Naive thymus-derived CD4-positive, alpha-beta T cell (primary cell): Measurements from ENCODE around the gene BHLHE41. TPM values are rescaled to one million over a fixed set of nuclear protein-coding genes. Genes with fewer than 3 reads are reported as not detected.

Source experiments
- ATAC-seq: fragments of 150-1000 bp; cut with Tn5 transposase; 2 replicates; pipeline ENCODE4 v1.10.0; 2021; ENCODE audit warnings: mild to moderate bottlenecking, moderate library complexity
- CTCF ChIA-PET: fragments of 350-600 bp; sonication (Branson Sonifier 250); formaldehyde crosslinking; loops from one replicate; lab custom pipeline; 2021; ENCODE audit warnings: antibody characterized with exemption; lab: Charles Lee
- POLR2A ChIA-PET: fragments of 350-600 bp; sonication (Branson Sonifier 250); formaldehyde crosslinking; loops from one replicate; lab custom pipeline; 2021; ENCODE audit warnings: antibody characterized with exemption, inconsistent platforms; lab: Charles Lee
- DNase-seq, 9 donors: peaks; one replicate each; pipeline versions ENCODE4 v3.0.0 to v3.0.0-alpha.2; 2020 to 2022; ENCODE audit warnings: mixed read lengths in 1 of 9
- H3K27ac ChIP-seq: one replicate; pipeline ENCODE4 v1.7.0; 2013; ENCODE audit warnings: mild to moderate bottlenecking, low read depth, low read length, moderate library complexity
- H3K27me3 ChIP-seq, 2 donors: one replicate each; pipeline ENCODE4 v1.7.0; 2013; ENCODE audit warnings: low read length in 2 of 2, mild to moderate bottlenecking in 2 of 2, moderate library complexity in 2 of 2; ENCODE audit not compliant: control insufficient read depth in 2 of 2, insufficient read depth in 2 of 2
- H3K36me3 ChIP-seq, 3 experiments: 1 replicate in 2 of 3; 2 replicates in 1 of 3; pipeline ENCODE4 v1.7.0; 2013; ENCODE audit warnings: low read length in 3 of 3, mild to moderate bottlenecking in 3 of 3, moderate library complexity in 1 of 3; ENCODE audit not compliant: insufficient read depth in 3 of 3, control insufficient read depth in 2 of 3
- H3K4me1 ChIP-seq, 2 donors: one replicate each; pipeline ENCODE4 v1.7.0; 2013; ENCODE audit warnings: low read length in 2 of 2, mild to moderate bottlenecking in 2 of 2, moderate library complexity in 1 of 2; ENCODE audit not compliant: control insufficient read depth in 2 of 2, insufficient read depth in 2 of 2
- H3K4me3 ChIP-seq: 2 replicates; pipeline ENCODE4 v1.7.0; 2013; ENCODE audit warnings: mild to moderate bottlenecking, low read length
- H3K9me3 ChIP-seq, 3 experiments: 1 replicate in 2 of 3; 2 replicates in 1 of 3; pipeline ENCODE4 v1.7.0; 2013; ENCODE audit warnings: low read length in 3 of 3; ENCODE audit not compliant: control insufficient read depth in 2 of 3
- H3K27ac Mint-ChIP-seq, 9 donors: one replicate each; pipeline ENCODE4 v1.8.0; 2020 to 2022; ENCODE audit warnings: mixed read lengths in 9 of 9, mild to moderate bottlenecking in 8 of 9, moderate library complexity in 5 of 9, inconsistent platforms in 2 of 9
- H3K27me3 Mint-ChIP-seq, 5 donors: one replicate each; pipeline ENCODE4 v1.8.0; 2021 to 2022; ENCODE audit warnings: mixed read lengths in 5 of 5, mild to moderate bottlenecking in 1 of 5
- H3K36me3 Mint-ChIP-seq, 5 donors: one replicate each; pipeline ENCODE4 v1.8.0; 2020 to 2022; ENCODE audit warnings: mixed read lengths in 5 of 5, mild to moderate bottlenecking in 3 of 5, inconsistent platforms in 1 of 5
- H3K4me1 Mint-ChIP-seq, 7 donors: one replicate each; pipeline ENCODE4 v1.8.0; 2020 to 2022; ENCODE audit warnings: mixed read lengths in 7 of 7, mild to moderate bottlenecking in 3 of 7, inconsistent platforms in 1 of 7
- H3K4me3 Mint-ChIP-seq, 10 donors: one replicate each; pipeline ENCODE4 v1.8.0; 2020 to 2022; ENCODE audit warnings: mild to moderate bottlenecking in 10 of 10, mixed read lengths in 10 of 10, moderate library complexity in 6 of 10, inconsistent platforms in 2 of 10
- H3K9me3 Mint-ChIP-seq, 11 donors: one replicate each; pipeline ENCODE4 v1.8.0; 2020 to 2022; ENCODE audit warnings: mixed read lengths in 11 of 11, mild to moderate bottlenecking in 4 of 11, inconsistent platforms in 1 of 11, moderate library complexity in 1 of 11
- intact Hi-C, 2 donors: fragments of 100-400 bp; cut with micrococcal nuclease; formaldehyde crosslinking; loops; one replicate each; pipeline ENCODE4 v1.15.1; 2023
- polyA plus RNA-seq, 2 donors: library from polyadenylated mRNA; unstranded; fragments of 300-500 nt; fragmentation: Illumina TruSeq; gene quantifications; one replicate each; pipeline ENCODE4 v1.2.3, GENCODE V29; 2021
- total RNA-seq, 6 experiments: library from RNA in 5 of 6; stranded (reverse) in 5 of 6; gene quantifications; 1 replicate in 5 of 6; 2 replicates in 1 of 6; pipeline ENCODE4 v1.2.3 and lab custom pipeline; 2021 to 2026

Gene BHLHE41
- total and polyA plus RNA-seq, 7 experiments from 2014 or later, result 0.42 to 1.2 (median 0.84) TPM; not detected in 4

DNA sequence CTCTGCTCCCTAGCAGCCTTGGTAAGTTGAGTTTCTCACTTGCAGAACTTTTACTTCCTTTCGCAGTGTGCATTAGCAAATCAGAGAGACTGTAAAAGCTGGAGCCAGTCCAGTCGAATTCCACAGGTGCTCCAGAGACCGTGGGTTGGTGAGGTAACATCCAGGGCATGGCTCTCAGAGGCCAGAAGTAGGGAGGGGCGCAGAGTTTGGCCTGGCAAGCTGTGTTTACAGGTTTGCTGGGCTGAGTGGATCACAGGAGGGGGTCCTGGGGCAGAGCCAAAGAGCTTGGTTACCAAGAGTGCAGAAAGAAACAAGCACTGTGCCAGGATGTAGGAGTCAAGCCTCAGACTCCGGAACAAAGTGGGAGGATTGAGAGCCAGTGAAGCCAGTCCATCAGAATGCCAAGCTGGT is 10.2 kb upstream of the BHLHE41 start:
- Histone ChIP-seq H3K9me3 (no peaks in the 10 kb centered on the region), H3K36me3 (no peaks in the 10 kb centered on the region), H3K27ac (no peak overlapping the region), H3K4me1 (no peaks in the 10 kb centered on the region), H3K4me3 (no peak overlapping the region), H3K27me3 (peaks cover 0 to 5% of the 10 kb centered on the region in 2 donors)
- ATAC-seq (no peak), DNase-seq (no peak)
- no peaks in the 10 kb centered on the region for H3K9me3 Mint-ChIP-seq
- no peak overlapping the region for H3K27ac Mint-ChIP-seq
- H3K4me3 Mint-ChIP-seq, result no peak overlapping the region
- peaks cover 30 to 54% (median 33%) of the 10 kb centered on the region in 5 donors for H3K27me3 Mint-ChIP-seq
- H3K4me1 Mint-ChIP-seq, result no peaks in the 10 kb centered on the region
- no peaks in the 10 kb centered on the region for H3K36me3 Mint-ChIP-seq
- intact Hi-C loops, result no loop called here
- POLR2A ChIA-PET, result no interaction called here
- CTCF ChIA-PET, result no interaction called here

- ATAC-seq (no peak), DNase-seq (no peak)
- H3K27ac ChIP-seq, result no peak overlapping the region
- no peaks in the 10 kb centered on the region for H3K36me3 Mint-ChIP-seq
- intact Hi-C loops, result no loop called here
- H3K27ac Mint-ChIP-seq, result no peak overlapping the region
- ChIA-PET CTCF (no interaction called here), POLR2A (no interaction called here)
- H3K36me3 ChIP-seq, result no peaks in the 10 kb centered on the region
- H3K9me3 Mint-ChIP-seq, result no peaks in the 10 kb centered on the region
- H3K4me1 Mint-ChIP-seq, result no peaks in the 10 kb centered on the region
- H3K4me3 Mint-ChIP-seq, result no peak overlapping the region
- H3K9me3 ChIP-seq, result no peaks in the 10 kb centered on the region
- peaks cover 0 to 5% of the 10 kb centered on the region in 2 donors for H3K27me3 ChIP-seq
- H3K27me3 Mint-ChIP-seq, result peaks cover 35 to 59% (median 38%) of the 10 kb centered on the region in 5 donors
- no peak overlapping the region for H3K4me3 ChIP-seq
- no peaks in the 10 kb centered on the region for H3K4me1 ChIP-seq
Observed at GRCh38 chr12:26134540-26134939, 9.7 kb upstream of the BHLHE41 start.

DNA sequence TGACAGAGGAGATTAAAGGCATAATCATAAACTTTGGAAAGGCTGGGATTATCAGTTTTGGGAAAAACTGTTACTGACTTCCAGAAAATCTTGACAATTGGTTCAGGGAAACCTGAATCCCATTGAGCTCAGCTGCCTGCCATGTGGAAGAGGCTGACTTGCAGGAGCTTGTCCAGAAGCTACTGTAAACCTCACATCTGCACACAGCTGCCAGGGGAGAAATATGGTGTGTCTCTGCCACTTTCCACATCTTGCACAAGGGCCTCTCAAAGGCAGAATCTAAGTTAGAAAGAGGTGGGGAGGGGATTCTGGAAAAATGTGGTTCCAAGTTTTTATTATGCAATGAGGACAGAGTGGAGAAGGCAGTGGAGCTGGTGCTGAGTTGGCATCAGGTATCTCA is 8.7 kb upstream of the BHLHE41 start:
- intact Hi-C loops, result no loop called here
- H3K9me3 ChIP-seq, result no peaks in the 10 kb centered on the region
- ChIA-PET POLR2A (interaction anchor here (0.9 kb wide), 1 partner anchor 15 kb away, joined by 3 read pairs; no protein-coding TSS in a partner anchor), CTCF (no interaction called here)
- Mint-ChIP-seq H3K4me1 (no peaks in the 10 kb centered on the region), H3K9me3 (peaks cover 0 to 2% (median 0%) of the 10 kb centered on the region in 11 donors), H3K36me3 (no peaks in the 10 kb centered on the region), H3K27me3 (peaks cover 39 to 67% (median 47%) of the 10 kb centered on the region in 5 donors), H3K27ac (no peak overlapping the region), H3K4me3 (no peak overlapping the region)
- H3K36me3 ChIP-seq, result no peaks in the 10 kb centered on the region
- no peaks in the 10 kb centered on the region for H3K4me1 ChIP-seq
- no peak for DNase-seq
- H3K27ac ChIP-seq, result no peak overlapping the region
- peaks cover 0 to 5% of the 10 kb centered on the region in 2 donors for H3K27me3 ChIP-seq
- ATAC-seq, result no peak
- H3K4me3 ChIP-seq, result no peak overlapping the region

DNA sequence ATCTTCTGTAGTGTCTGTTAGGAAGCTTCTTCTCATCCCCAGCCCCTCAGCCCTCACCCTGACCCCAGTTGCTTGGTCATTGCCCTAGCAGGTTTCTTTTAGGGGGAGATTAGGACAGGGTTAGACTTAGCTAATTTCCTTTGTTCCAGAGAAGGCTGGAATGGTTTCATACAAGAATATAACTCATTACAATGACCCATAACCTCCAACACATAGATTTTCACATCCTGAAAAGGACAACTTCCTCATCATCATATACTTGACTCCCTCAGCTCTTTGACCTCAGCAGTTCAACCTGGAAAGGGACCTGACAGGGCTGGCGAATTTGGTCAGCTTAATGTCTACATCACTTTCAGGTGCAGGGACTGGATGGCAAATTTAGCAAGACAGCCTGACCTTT is 8.0 kb upstream of the BHLHE41 start:
- intact Hi-C loops, result no loop called here

GRCh38 chr12:26131936-26132335 is 7.1 kb upstream of the BHLHE41 start:
- CTCF ChIA-PET, result interaction anchor here (0.9 kb wide), 1 partner anchor 8 kb away, joined by 3 read pairs; no protein-coding TSS in a partner anchor
- Histone ChIP-seq H3K27me3 (peaks cover under 1 to 6% of the 10 kb centered on the region in 2 donors), H3K36me3 (no peaks in the 10 kb centered on the region), H3K9me3 (no peaks in the 10 kb centered on the region), H3K4me1 (no peaks in the 10 kb centered on the region), H3K27ac (no peak overlapping the region), H3K4me3 (no peak overlapping the region)
- no peak for DNase-seq
- no peak for ATAC-seq
- H3K4me3 Mint-ChIP-seq, result no peak overlapping the region
- intact Hi-C loops, result no loop called here
- POLR2A ChIA-PET, result no interaction called here
- H3K36me3 Mint-ChIP-seq, result no peaks in the 10 kb centered on the region
- peaks cover 55 to 81% (median 63%) of the 10 kb centered on the region in 5 donors for H3K27me3 Mint-ChIP-seq
- H3K27ac Mint-ChIP-seq, result no peak overlapping the region
- peaks cover 0 to 8% (median 6%) of the 10 kb centered on the region in 7 donors for H3K4me1 Mint-ChIP-seq
- H3K9me3 Mint-ChIP-seq, result peaks cover 0 to 2% (median 0%) of the 10 kb centered on the region in 11 donors

More for the DNA sequence above, 8.0 kb upstream of the BHLHE41 start:
- ChIA-PET CTCF (no interaction called here), POLR2A (interaction anchor here (0.6 kb wide), 1 partner anchor 1587 kb away, joined by 7 read pairs; no protein-coding TSS in a partner anchor)
- no peak overlapping the region for H3K27ac Mint-ChIP-seq
- Histone ChIP-seq H3K9me3 (no peaks in the 10 kb centered on the region), H3K4me1 (no peaks in the 10 kb centered on the region), H3K27me3 (peaks cover 0 to 3% of the 10 kb centered on the region in 2 donors), H3K27ac (no peak overlapping the region), H3K36me3 (no peaks in the 10 kb centered on the region), H3K4me3 (no peak overlapping the region)
- peaks cover 45 to 72% (median 54%) of the 10 kb centered on the region in 5 donors for H3K27me3 Mint-ChIP-seq
- DNase-seq, result no peak
- no peaks in the 10 kb centered on the region for H3K4me1 Mint-ChIP-seq
- H3K9me3 Mint-ChIP-seq, result peaks cover 0 to 2% (median 0%) of the 10 kb centered on the region in 11 donors
- no peaks in the 10 kb centered on the region for H3K36me3 Mint-ChIP-seq
- no peak overlapping the region for H3K4me3 Mint-ChIP-seq
- ATAC-seq, result no peak

DNA sequence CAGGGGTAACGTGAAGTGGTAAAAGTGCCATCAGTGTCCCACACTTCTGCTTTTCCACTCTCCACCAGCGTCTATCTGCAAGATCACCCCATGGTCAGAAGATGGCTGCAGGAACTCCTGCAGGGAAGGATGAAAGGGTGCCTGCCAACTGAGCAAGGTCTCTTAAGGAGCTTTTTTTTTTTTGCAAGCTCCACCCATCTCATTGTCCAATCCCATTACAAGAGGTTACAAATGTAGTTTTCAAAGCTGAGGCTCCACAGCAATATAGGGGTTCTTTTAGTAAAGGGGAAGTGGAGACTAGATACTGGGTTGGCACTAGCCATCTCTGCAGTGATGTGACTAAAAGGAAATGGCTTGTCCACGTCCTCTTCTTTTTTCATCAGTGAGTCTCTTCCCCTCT is 5.9 kb upstream of the BHLHE41 start:
- ChIA-PET CTCF (interaction anchor here (0.6 kb wide), 2 partner anchors 472 to 753 kb away, joined by 3 to 5 read pairs; no protein-coding TSS in a partner anchor), POLR2A (no interaction called here)
- H3K27ac Mint-ChIP-seq, result no peak overlapping the region
- intact Hi-C loops, result no loop called here
- no peaks in the 10 kb centered on the region for H3K9me3 ChIP-seq
- peaks cover 0 to 13% (median 9%) of the 10 kb centered on the region in 7 donors for H3K4me1 Mint-ChIP-seq
- H3K4me1 ChIP-seq, result no peaks in the 10 kb centered on the region
- no peaks in the 10 kb centered on the region for H3K36me3 ChIP-seq
- DNase-seq, result no peak
- H3K9me3 Mint-ChIP-seq, result peaks cover 0 to 2% (median 0%) of the 10 kb centered on the region in 11 donors
- no peak overlapping the region for H3K4me3 Mint-ChIP-seq
- no peak overlapping the region for H3K4me3 ChIP-seq
- peak; percentile 79 for ATAC-seq
- peaks cover 4 to 7% of the 10 kb centered on the region in 2 donors for H3K27me3 ChIP-seq
- peaks cover 60 to 81% (median 67%) of the 10 kb centered on the region in 5 donors for H3K27me3 Mint-ChIP-seq
- no peak overlapping the region for H3K27ac ChIP-seq
- no peaks in the 10 kb centered on the region for H3K36me3 Mint-ChIP-seq

GRCh38 chr12:26128168-26128567 is 3.3 kb upstream of the BHLHE41 start:
- ChIA-PET CTCF (interaction anchor here (0.7 to 1.6 kb wide), 4 partner anchors 9 to 575 kb away, joined by 3 to 5 read pairs (median 3); no protein-coding TSS in a partner anchor), POLR2A (no interaction called here)
- Mint-ChIP-seq H3K36me3 (peaks cover 0 to 1% (median 0%) of the 10 kb centered on the region in 5 donors), H3K4me3 (no peak overlapping the region), H3K9me3 (peaks cover 0 to 2% (median 0%) of the 10 kb centered on the region in 11 donors), H3K27me3 (peaks cover 69 to 88% (median 81%) of the 10 kb centered on the region in 5 donors), H3K27ac (no peak overlapping the region), H3K4me1 (peaks cover 20 to 38% (median 28%) of the 10 kb centered on the region in 7 donors)
- intact Hi-C loops, result no loop called here
- no peak overlapping the region for H3K4me3 ChIP-seq
- no peak for DNase-seq
- no peak overlapping the region for H3K27ac ChIP-seq
- ATAC-seq, result no peak
- H3K9me3 ChIP-seq, result no peaks in the 10 kb centered on the region
- peaks cover 7 to 11% of the 10 kb centered on the region in 2 donors for H3K4me1 ChIP-seq
- H3K27me3 ChIP-seq, result peaks cover 10 to 18% of the 10 kb centered on the region in 2 donors
- no peaks in the 10 kb centered on the region for H3K36me3 ChIP-seq
